CD4-positive, alpha-beta T cell treated with Interleukin-21 for 1 hour (primary cell): ENCODE measurements around the gene DPYD.

Experiments used
- DNase-seq: peaks from one replicate; pipeline ENCODE4 v3.0.0-alpha.2; 2020

DPYD gene

DNA sequence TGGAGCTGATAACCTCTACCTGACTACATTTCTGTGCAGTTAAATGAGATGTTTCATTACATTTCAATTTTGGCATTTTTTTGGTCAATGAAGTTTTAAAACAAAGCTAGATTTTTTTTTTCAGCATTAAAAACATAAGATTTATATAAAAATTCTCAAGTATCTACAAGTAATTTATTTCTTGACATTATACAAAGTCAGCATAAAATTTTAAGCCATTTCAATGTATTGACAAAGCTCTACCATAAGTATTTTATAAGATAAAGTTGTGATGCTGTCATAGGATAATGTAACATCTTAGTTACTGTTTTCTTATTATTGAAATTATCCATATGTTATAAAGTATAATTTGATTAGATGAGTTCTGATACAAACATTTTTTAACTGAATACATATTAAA is 847.7 kb downstream of the DPYD start:
- no peak for DNase-seq

DNA sequence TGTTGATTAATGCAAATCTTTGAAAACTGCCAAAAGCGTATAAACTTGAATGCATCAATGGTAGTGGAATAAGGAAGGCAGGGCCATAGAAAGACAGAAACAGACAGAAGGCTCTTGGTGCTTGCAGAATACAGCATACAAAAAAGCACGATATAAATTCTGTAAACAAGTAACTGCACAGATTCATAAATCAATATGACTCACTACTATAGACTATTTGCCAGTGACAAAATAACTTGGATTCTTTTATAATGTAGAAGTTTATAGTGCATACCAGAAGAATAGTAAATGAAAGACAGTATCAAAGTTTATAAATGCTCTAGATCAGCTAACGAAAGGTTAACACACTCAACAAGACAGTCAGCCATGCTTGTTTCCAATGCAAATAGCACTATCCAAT is 849.7 kb downstream of the DPYD start:
- no peak for DNase-seq

DNA sequence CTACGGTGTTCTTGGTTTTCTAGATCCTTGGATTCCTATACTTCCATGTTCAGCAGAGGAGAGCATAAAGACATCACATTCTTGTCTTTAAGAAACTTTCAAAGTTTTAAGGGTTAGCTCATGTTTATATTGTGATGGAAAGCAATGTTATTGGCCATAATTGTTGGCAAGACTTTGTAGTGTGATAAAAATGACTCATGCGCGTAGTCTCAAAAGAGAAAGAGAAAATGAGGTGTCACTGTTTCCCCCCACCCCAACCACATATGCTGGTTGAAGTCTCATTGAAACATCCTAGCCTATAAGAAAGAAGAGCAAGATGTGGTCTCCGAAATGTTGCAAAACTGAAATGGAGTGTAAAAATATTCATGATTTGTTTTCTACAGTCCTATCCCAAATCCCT is 850.5 kb downstream of the DPYD start:
- DNase-seq = no peak

DNA sequence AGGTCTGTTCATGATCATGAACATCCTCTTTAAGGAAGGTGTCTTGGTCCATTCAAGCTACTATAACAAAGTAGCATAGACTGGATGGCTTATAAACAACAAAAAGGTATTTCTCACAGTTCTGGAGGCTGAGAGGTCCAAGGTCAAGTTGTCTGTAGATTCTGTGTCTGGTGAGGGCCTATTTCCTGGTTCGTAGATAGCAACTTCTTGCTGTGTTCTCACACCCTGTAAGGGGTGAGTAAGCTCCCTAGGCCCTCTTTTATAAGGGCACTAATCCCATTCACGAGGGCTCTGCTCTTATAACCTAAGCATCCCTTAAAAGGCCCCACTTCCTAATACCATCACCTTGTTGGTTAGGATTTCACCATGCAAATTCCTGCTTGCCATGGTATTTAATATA is 851.5 kb downstream of the DPYD start:
- no peak for DNase-seq

DNA sequence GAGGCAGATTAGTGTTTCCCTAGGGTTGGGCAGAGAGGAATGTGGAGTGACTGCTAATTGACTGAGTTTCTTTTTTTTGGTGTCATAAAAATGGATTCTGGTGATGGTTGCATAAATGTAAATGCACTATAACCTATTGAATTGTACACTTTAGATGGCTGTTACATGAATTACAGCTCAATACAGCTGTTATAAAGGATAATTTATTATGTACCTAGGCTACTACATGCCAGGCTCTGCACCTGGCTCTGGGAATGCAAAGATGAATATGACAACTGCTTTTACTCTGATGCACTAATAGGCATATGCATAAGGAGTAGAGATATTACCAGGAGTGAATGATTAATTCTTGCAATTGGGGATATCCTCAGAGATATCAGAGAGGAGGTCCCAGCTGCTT is 854.0 kb downstream of the DPYD start:
- DNase-seq = no peak

DNA sequence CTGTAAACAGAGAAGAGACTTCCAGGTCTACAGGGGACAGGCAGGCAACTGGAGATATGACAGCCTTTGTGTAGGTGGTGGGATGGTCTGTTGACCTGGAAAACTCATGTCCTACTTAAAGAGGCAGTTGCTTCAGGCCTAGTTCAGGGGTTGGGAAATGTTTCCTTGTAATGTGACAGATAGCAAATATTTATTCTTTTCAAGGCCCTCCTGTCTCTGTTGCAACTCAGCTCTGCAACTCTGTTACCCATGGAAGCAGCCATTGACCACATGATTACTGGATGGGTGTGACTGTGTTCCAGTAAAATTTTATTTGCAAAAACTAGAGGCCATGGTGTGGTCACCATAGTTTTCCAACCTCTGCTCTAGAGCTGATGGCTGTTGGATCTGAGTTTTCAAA is 857.3 kb downstream of the DPYD start:
- no peak for DNase-seq

DNA sequence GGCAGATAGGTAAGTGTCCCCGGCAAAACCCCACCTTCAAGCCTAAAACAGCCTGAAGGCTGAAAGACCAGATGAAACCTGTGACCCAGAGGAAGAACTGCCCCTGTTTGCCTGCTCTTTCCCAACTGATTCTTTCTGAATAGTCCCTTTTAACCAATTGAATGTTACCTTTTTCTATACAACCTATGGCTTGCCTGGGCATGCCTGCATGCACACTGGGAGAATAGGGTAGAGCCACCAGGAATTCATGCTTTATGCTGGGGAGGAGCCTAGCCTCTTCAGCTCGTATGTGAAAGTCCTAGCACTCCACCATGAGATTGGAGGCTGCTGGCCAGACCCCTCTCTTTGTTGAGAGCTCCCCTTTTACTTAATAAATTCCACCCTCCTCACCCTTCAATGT is 859.2 kb downstream of the DPYD start:
- DNase-seq = no peak

DNA sequence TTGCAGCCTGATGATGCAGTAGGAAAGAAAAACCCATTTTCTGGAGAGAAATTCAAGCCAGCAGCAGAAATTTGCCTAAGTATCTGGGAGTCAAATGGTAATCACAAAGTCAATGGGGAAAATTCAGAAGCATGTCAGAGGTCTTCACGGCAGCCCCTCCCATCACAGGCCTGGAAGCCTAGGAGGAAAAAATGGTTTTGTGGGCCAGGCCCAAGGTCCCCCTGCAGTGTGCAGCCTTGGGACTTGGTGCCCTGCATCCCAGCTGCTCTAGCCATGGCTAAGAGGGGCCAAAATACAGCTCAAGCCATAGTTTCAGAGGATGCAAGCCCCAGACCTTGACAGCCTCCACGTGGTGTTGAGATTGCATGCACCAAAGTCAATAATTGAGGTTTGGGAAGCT is 864.4 kb downstream of the DPYD start:
- no peak for DNase-seq

DNA sequence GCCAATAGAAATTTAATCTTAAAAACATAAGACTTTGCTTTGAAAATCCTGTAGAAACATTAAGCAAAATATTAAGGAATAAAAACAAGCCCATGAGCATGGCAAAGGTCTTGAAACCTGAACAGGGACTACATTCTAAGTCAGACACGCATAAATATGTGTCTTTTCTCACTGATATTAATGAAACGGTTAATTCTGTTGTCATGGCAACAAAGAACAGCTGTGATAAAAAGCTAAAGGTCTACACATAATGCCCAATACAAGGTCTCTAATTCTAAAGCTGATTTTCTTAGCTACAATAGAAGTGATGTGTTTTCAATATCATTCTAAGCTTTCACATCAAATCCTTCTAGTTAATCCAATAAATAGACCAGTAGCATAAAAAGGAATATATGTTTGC is 867.6 kb downstream of the DPYD start:
- DNase-seq = no peak

DNA sequence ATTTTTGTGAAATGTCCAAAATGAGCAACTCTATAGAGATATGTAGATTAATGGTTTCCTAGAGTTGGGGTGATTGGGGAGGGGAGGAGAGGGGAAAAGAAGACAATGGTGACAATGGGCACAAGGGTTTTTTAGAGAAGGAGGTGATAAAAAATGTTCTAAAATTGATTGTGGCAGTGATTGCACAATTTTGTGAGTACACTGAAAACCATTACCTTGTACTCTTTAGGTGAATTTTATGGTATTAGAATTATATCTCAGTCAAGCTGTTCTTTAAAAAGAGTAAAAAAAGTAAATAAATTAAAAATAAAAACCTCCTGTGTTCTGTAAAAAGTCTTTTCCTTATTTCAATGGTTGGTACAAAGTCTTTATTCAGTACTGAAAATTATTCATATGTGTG is 869.0 kb downstream of the DPYD start:
- DNase-seq = no peak

DNA sequence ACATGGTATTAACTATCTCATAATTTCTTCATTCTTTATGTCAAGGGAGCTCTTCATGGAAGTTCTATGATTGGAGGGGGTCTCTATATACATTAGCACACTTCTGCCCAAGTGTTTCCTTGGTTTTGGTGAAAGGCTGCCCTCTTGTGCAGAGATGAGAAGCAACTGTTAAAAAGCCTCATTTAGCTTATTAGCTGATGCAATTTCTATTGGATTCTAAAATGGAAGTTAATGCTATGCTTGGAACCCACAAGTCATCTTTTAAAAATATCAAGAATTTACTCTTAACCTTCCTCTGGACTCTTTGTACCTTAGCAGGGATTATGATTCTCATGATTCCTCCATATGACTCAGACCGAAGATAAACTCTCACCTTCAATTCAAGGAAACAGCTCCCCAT is 870.3 kb downstream of the DPYD start:
- no peak for DNase-seq

DNA sequence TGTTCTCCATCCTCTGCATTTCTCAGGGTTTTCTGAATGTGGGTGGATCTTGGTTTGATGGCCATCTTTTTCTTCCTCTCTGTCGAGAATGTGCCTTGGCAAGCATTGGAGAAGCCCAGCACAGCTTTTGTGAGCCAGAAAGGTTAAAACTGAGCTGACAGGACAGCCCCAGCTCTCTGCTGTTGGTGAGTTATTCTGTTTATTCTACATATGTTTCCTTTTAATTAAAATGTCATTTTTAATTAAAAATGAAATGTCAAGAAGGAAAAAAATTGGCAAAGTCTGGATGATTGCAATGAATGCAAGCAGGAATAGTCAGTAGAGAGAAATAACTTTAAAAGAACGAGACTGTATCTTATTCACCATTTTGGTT is 873.4 kb downstream of the DPYD start:
- DNase-seq = no peak

DNA sequence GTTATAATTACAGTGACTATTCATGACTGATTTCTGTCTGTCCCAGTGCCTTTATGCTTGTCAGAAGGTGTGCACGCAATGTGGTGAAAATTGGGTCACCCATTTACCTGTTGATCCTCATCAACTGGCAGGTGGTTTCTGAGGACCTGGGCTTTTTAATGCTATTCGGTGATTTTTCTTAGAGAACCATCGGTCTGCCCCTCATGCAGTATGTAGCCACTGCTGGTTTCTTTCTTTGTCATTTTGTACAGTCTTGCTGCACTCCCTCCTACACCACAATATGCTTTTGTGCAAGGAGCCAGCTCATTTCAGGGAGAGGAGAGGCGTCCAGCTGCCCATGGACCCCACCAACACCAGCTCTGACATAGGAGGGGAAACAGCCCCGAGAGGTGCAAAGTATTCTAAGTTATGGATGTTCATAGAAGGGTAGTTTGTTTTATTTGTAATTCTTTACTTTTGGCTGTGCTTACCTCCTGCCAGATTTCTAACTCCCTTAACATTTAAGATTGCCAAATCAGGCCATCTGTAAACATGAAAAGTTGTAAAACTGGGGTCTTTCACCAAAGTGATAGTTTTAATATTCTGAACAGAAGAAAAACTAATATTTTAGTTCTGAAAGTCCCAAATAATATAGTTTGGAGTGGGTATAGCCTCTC is 873.9 kb downstream of the DPYD start:
- no peak for DNase-seq

DNA sequence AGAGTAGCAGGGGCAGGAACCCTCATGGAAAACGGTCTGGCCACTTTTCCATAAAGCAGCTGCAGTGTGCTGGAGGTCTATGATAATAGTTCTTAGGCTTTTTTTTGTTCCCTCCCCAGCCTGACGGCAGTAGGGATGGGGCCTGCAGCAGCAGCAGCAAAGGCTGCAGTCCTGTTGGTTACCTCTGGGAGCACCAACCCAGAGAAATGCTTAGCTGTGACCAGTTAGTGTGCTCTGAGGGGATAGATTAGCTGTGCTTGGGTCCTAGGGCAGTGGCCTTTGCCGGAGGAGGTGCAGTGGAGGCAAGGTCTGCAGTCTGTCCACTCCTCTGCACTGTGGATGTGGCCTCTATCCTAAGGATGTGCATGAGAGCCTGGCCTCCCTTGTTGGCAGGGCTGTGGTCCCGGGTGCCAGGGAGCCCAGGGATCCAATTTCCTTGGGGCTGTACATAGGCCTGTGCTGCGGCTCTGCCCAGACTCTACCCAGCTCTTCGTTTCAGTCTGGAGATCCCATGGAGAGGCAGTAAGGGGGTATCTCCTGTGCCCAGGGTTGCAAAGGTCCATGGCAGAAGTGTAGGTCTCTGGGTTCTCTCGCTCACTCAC is 876.6 kb downstream of the DPYD start:
- DNase-seq = no peak

DNA sequence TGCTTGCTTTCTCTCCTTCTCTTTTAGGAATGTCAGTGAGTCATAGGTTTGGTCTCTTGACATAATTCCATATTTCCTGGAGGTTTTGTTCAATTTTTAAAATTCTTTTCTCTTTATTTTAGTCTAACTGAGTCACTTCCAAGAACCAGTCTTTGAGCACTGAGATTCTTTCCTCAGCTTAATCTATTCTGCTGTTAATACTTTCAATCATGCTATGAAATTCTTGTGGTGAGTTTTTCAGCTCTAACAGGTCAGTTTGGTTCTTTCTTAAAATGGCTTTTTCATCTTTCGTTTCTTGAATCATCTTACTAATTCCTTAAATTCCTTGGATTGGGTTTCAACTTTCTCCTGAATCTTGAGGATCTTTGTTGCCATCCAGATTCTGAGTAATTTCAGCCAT is 878.3 kb downstream of the DPYD start:
- no peak for DNase-seq

DNA sequence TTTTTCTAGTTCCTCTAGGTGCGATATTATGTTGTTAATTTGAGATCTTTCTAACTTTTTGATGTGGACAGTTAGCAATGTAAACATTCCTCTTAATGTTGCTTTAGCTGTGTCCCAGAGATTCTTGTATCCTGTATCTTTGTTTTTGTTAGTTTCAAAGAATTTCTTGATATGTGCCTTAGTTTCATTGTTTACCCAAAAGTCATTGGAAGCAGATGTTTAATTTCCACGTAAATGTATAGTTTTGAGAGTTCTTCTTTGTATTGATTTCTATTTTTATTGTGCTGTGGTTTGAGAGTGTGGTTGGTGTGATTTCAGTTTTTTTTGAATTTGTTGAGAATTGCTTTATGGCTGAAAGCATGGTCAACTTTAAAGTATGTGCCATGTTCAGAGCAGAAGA is 879.8 kb downstream of the DPYD start:
- no peak for DNase-seq

DNA sequence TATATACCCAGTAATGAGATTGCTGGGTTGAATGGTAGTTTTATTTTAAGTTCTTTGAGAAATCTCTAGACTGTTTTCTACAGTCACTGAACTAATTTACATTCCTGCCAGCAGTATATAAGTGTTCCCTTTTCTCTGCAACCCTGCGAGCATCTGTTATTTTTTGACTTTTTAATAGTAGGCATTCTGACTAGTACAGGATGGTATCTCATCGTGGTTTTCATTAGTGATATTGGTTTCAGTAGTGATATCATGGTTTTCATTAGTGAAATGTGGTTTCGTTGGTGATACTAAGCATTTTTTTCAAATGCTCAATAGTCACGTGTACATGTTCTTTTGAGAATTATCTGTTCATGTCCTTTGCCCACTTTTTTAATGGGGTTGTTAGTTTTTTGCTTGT is 882.4 kb downstream of the DPYD start:
- no peak for DNase-seq

DNA sequence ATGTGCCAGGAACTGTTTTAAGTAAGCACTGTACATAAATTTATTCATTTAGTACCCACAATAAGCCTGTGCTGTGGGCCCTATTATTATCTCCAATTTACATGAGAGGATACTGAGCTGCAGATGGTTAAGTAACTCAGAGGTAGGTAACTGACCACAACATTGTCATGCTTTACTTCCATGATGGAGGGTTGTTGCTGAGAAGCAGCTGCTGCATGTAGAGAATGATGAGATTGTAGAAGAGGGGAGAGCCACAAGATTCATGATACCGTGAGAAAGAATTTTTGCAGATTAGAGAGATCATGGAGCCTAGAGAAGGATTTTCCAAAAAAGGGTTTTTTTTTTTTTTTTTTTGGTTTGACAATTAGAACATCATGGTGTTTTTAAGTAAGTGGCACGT is 886.2 kb downstream of the DPYD start:
- DNase-seq = no peak

DNA sequence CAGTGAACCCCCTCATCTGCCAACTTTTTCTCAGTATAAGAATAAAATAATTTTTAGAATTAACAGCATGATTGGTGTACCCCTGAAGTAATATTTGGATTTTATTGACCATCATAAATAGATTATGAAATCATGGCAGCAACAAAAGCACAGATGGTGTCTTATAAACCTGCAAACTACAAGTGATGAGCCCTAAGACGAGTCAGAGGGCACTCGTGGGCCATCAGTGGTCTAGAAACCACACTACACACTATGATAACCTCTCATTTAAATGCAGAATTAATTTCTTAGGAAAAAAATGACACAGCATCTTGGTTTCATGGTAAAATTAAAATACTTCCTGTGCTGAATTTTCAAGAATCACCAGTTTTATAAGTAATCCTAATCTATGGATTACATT is 886.9 kb downstream of the DPYD start:
- DNase-seq = no peak
